GM12892 (cell line): ENCODE measurements around the gene DPYD.

Experiments
- POLR2A ChIP-seq: IDR thresholded peaks from 2 replicates; pipeline ENCODE4 v1.6.1; 2011; ENCODE audit warnings: low read depth, low read length, control low read depth
- POLR2AphosphoS5 ChIP-seq: IDR thresholded peaks from 2 replicates; pipeline ENCODE4 v1.6.1; 2011; ENCODE audit warnings: low read depth, low read length, control low read depth
- TAF1 ChIP-seq: IDR thresholded peaks from 2 replicates; pipeline ENCODE4 v1.6.1; 2011; ENCODE audit warnings: low read depth, mild to moderate bottlenecking, control low read depth, low read length, borderline replicate concordance

- TF ChIP-seq POLR2A (no peak), POLR2AphosphoS5 (no peak), TAF1 (no peak)
Measured at GRCh38 chr1:97105531-97105930, 815.3 kb downstream of the DPYD start.
